Endothelial cell of umbilical vein (primary cell): ENCODE data around the gene SDF4. TPM values are rescaled to one million over a fixed set of nuclear protein-coding genes. Genes with fewer than 3 reads are reported as not detected.

Source experiments
- BruUV-seq: library from RNA; stranded (reverse); fragments of 400-500 nt; replicated peaks from 2 replicates; lab custom pipeline; 2021; lab: Mats Ljungman, UMichigan
- CTCF ChIA-PET: fragments of 300-600, 350-600 bp; sonication (Branson Sonifier 250); formaldehyde crosslinking; loops from one replicate; lab custom pipeline; 2021; ENCODE audit warnings: antibody characterized with exemption, inconsistent platforms; lab: Charles Lee
- POLR2A ChIA-PET: fragments of 300-600, 350-600 bp; sonication (Branson Sonifier 250); formaldehyde crosslinking; loops from one replicate; lab custom pipeline; 2021; ENCODE audit warnings: antibody characterized with exemption, inconsistent platforms; lab: Charles Lee
- DNase-seq: peaks from one replicate; pipeline ENCODE4 v3.0.0-alpha.2; 2011; ENCODE audit warnings: low read depth, low spot score
- FAIRE-seq: peaks from 2 replicates; lab custom pipeline; 2011; peaks lifted over from hg19 to GRCh38; lab: Jason Lieb, UNC
- H2AFZ ChIP-seq: 2 replicates; pipeline ENCODE4 v1.6.0; 2012; ENCODE audit warnings: low read depth, low read length, control low read depth, inconsistent platforms
- H3K27ac ChIP-seq: 2 replicates; pipeline ENCODE4 v1.5.1; 2011; ENCODE audit warnings: low read depth, mild to moderate bottlenecking, control low read depth, low read length, moderate library complexity; ENCODE audit not compliant: insufficient read depth
- H3K27me3 ChIP-seq, 2 experiments: 2 replicates each; pipeline versions ENCODE4 v1.6.0 to v1.6.1; 2011; ENCODE audit warnings: low read length in 2 of 2, mixed read lengths in 1 of 2; ENCODE audit not compliant: control insufficient read depth in 2 of 2, insufficient read depth in 2 of 2
- H3K36me3 ChIP-seq, 2 experiments: 2 replicates in 1 of 2; 3 replicates in 1 of 2; pipeline ENCODE4 v1.5.1; 2011; ENCODE audit warnings: low read length in 2 of 2, mild to moderate bottlenecking in 1 of 2, moderate library complexity in 1 of 2; ENCODE audit not compliant: control insufficient read depth in 2 of 2, insufficient read depth in 2 of 2; ENCODE audit errors: extremely low read depth in 1 of 2
- H3K4me1 ChIP-seq: 3 replicates; pipeline ENCODE4 v1.5.1; 2011; ENCODE audit warnings: mild to moderate bottlenecking, low read length; ENCODE audit not compliant: control insufficient read depth, insufficient read depth; ENCODE audit errors: extremely low read depth
- H3K4me2 ChIP-seq: 2 replicates; pipeline ENCODE4 v1.6.1; 2011; ENCODE audit warnings: low read length, control low read depth, mixed read lengths; ENCODE audit not compliant: insufficient read depth
- H3K4me3 ChIP-seq, 3 experiments: fragments of 200-600 bp in 1 of 3; sonication (generic), shearing (Covaris generic) in 1 of 3; replicated peaks in 1 of 3; 2 replicates each; pipeline ENCODE4 v1.5.1; 2011 to 2016; ENCODE audit warnings: control low read depth in 3 of 3, low read length in 3 of 3, mild to moderate bottlenecking in 2 of 3, inconsistent platforms in 1 of 3, low read depth in 1 of 3, moderate library complexity in 1 of 3; ENCODE audit not compliant: insufficient read depth in 1 of 3
- H3K79me2 ChIP-seq: 2 replicates; pipeline ENCODE4 v1.6.0; 2012; ENCODE audit warnings: low read length, inconsistent platforms; ENCODE audit not compliant: control insufficient read depth, insufficient read depth
- H3K9ac ChIP-seq: replicated peaks from 2 replicates; pipeline ENCODE3; 2011; ENCODE audit warnings: low read length, control low read depth; ENCODE audit not compliant: insufficient read depth; ENCODE audit errors: extremely low read depth
- H3K9me1 ChIP-seq: replicated peaks from 3 replicates; pipeline ENCODE4 v1.6.0; 2011; ENCODE audit warnings: mild to moderate bottlenecking, low read length; ENCODE audit not compliant: control insufficient read depth, insufficient read depth; ENCODE audit errors: extremely low read depth
- H3K9me3 ChIP-seq: replicated peaks from 2 replicates; pipeline ENCODE4 v1.5.1; 2012; ENCODE audit warnings: low read length, inconsistent platforms; ENCODE audit not compliant: control insufficient read depth, insufficient read depth
- H4K20me1 ChIP-seq: replicated peaks from 2 replicates; pipeline ENCODE3; 2011; ENCODE audit warnings: mild to moderate bottlenecking, low read length; ENCODE audit not compliant: control insufficient read depth, insufficient read depth; ENCODE audit errors: extremely low read depth
- CTCF ChIP-seq, 2 donors: IDR thresholded peaks; 1 replicate in 1 of 2; 2 replicates in 1 of 2; pipeline ENCODE4 v1.5.1; 2011; ENCODE audit warnings: low read length in 2 of 2, mild to moderate bottlenecking in 2 of 2, moderate library complexity in 2 of 2, control low read depth in 1 of 2, inconsistent platforms in 1 of 2, low read depth in 1 of 2; ENCODE audit not compliant: insufficient read depth in 1 of 2; ENCODE audit errors: extremely low read depth in 1 of 2
- EZH2 ChIP-seq: IDR thresholded peaks from 2 replicates; pipeline ENCODE4 v1.6.1; 2012; ENCODE audit warnings: borderline replicate concordance, low read depth, mild to moderate bottlenecking, moderate library complexity, low read length, inconsistent platforms; ENCODE audit not compliant: severe bottlenecking
- FOS ChIP-seq: IDR thresholded peaks from 2 replicates; pipeline ENCODE4 v1.6.1; 2011; ENCODE audit warnings: mild to moderate bottlenecking, low read length, moderate library complexity, borderline replicate concordance; ENCODE audit not compliant: insufficient read depth
- GATA2 ChIP-seq: IDR thresholded peaks from 2 replicates; pipeline ENCODE4 v1.7.0; 2011; ENCODE audit warnings: low read depth, mild to moderate bottlenecking, moderate library complexity, mixed read lengths, low read length; ENCODE audit not compliant: insufficient read length, insufficient read depth
- JUN ChIP-seq: IDR thresholded peaks from 2 replicates; pipeline ENCODE4 v1.6.1; 2011; ENCODE audit warnings: borderline replicate concordance, low read depth; ENCODE audit not compliant: insufficient read length, insufficient read depth
- MAX ChIP-seq: IDR thresholded peaks from 2 replicates; pipeline ENCODE4 v1.6.1; 2011; ENCODE audit not compliant: insufficient read depth, insufficient read length
- MYC ChIP-seq: IDR thresholded peaks from one replicate; pipeline ENCODE4 v1.6.1; 2011; ENCODE audit warnings: mild to moderate bottlenecking, low read depth, low read length
- POLR2A ChIP-seq: IDR thresholded peaks from 2 replicates; pipeline ENCODE4 v1.6.1; 2012; ENCODE audit warnings: low read depth, mild to moderate bottlenecking, control low read depth, low read length
- POLR2AphosphoS5 ChIP-seq: IDR thresholded peaks from 2 replicates; pipeline ENCODE4 v1.6.1; 2012; ENCODE audit warnings: low read depth, mild to moderate bottlenecking, control low read depth, low read length, moderate library complexity; ENCODE audit not compliant: insufficient read depth
- dilution Hi-C: fragments of 300-500 bp; cut with MboI; formaldehyde crosslinking; loops from one replicate; pipeline ENCODE4 v1.15.0; 2019; ENCODE audit warnings: low sequenced_read_pairs; ENCODE audit not compliant: extremely low pct_ligation_motif_present
- intact Hi-C: fragments of 100-400 bp; cut with micrococcal nuclease; formaldehyde crosslinking; loops from one replicate; pipeline ENCODE4 v1.10.0; 2022
- polyA plus RNA-seq, 4 experiments: library from polyadenylated mRNA; depleted of rRNA in 3 of 4; stranded (reverse) in 3 of 4; unstranded in 1 of 4; fragments of >200 nt; gene quantifications; 2 replicates each; pipeline versions ENCODE4 v1.2.1 to v1.2.3, GENCODE V29; 2011 to 2012; ENCODE audit warnings: missing spikeins in 1 of 4
- total RNA-seq: library from RNA; stranded (reverse); gene quantifications from 2 replicates; pipeline ENCODE4 v1.2.3, GENCODE V29; 2021

The SDF4 gene
- total and polyA plus RNA-seq, 2 donors (not counting 3 experiments of a cell fraction or from before 2014, with no cell fraction given), result 175 to 185 TPM

GRCh38 chr1:1179346-1179982 lies 52.3 kb downstream of the SDF4 start:
- no peak for DNase-seq
- Histone ChIP-seq H3K4me3 (no peak overlapping the region), H4K20me1 (no peaks in the 10 kb centered on the region), H3K9me1 (no peaks in the 10 kb centered on the region), H3K4me1 (no peaks in the 10 kb centered on the region), H3K9me3 (no peaks in the 10 kb centered on the region), H3K4me2 (no peak overlapping the region), H3K27me3 (peaks cover under 1 to 2% of the 10 kb centered on the region in 2 experiments), H3K36me3 (no peaks in the 10 kb centered on the region), H3K79me2 (no peaks in the 10 kb centered on the region), H2AFZ (no peak overlapping the region), H3K9ac (no peak overlapping the region), H3K27ac (no peak overlapping the region)
- intact Hi-C loops (no loop called here), dilution Hi-C loops (no loop called here)
- ChIA-PET CTCF (no interaction called here), POLR2A (no interaction called here)
- no peak for TF ChIP-seq MAX
- TF ChIP-seq JUN, result no peak
- TF ChIP-seq MYC, result no peak
- no peak for TF ChIP-seq EZH2
- no peak for TF ChIP-seq GATA2
- BruUV-seq, result no TSS peak
- FAIRE-seq, result no peak

- Histone ChIP-seq H2AFZ (no peak overlapping the region), H3K9me3 (no peaks in the 10 kb centered on the region), H3K4me2 (no peak overlapping the region), H3K36me3 (no peaks in the 10 kb centered on the region), H3K27me3 (peaks cover 5 to 6% of the 10 kb centered on the region in 2 experiments), H3K4me3 (no peak overlapping the region), H3K9me1 (no peaks in the 10 kb centered on the region), H3K27ac (no peak overlapping the region), H4K20me1 (no peaks in the 10 kb centered on the region), H3K4me1 (no peaks in the 10 kb centered on the region), H3K79me2 (no peaks in the 10 kb centered on the region), H3K9ac (no peak overlapping the region)
- POLR2A ChIA-PET, result no interaction called here
- BruUV-seq, result no TSS peak
- TF ChIP-seq FOS, result no peak
- no peak for TF ChIP-seq POLR2A
- TF ChIP-seq POLR2AphosphoS5, result no peak
- TF ChIP-seq JUN, result no peak
- no peak for TF ChIP-seq CTCF (IDR thresholded peaks at IDR 0.05; ENCODE audit: extremely low read depth in 1 of 2, insufficient read depth in 1 of 2, low read depth in 1 of 2, low read length in 2 of 2)
- no peak for TF ChIP-seq EZH2
- TF ChIP-seq GATA2, result no peak
- TF ChIP-seq MAX, result no peak
- no peak for TF ChIP-seq MYC
- FAIRE-seq, result no peak
- dilution Hi-C loops, result no loop called here
- CTCF ChIA-PET, result no interaction called here
- intact Hi-C loops, result no loop called here
- DNase-seq, result no peak
Observed at GRCh38 chr1:1178794-1179331, 52.9 kb downstream of the SDF4 start.
